ENCODE measurements around the gene KAT2A. TPM values are rescaled to one million over a fixed set of nuclear protein-coding genes. Genes with fewer than 3 reads are reported as not detected.
A peak's percentile ranks its signal among the peaks of the same experiment; 100 is the strongest.
"Not testable (repeated sequence)": the region's sequence is repeated elsewhere in the genome, so short reads cannot be mapped to it uniquely, and the experiment has no call there.

The KAT2A gene
- total and polyA plus RNA-seq, 12 donors: 16.0 to 671 (median 57.3) TPM

DNA sequence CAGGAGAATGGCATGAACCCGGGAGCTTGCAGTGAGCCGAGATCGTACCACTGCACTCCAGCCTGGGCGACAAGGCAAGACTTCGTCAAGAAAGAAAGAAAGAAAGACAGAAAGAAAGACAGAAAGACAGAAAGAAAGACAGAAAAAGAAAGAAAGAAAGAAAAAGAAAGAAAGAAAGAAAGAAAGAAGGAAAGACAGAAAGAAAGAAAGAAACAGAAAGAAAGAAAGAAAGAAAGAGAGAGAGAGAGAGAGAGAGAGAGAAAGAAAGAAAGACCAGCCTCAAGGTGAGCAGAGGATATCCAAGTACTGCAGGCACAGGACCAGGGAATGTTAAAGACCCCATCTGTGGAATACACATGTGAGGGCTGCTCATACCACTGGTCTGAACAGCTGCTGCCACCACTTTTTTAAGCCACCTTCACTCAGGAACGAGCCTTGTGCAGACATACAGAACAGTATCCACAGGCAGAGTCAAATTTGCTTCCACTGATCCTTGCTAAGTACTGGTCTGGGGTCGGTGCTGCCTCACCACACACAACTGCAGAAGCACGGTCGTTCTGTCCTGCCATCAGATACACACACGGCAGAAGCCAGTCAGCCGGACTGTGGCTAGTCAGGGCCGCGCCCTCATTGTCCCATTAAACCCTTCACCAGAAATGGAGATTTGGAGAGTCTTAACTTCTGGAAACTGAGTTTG lies 25.9 kb upstream of the KAT2A start:
- H3K4me1 ChIP-seq (replicated peaks in 1 of 2): peaks cover 13 to 52% of the 10 kb centered on the region in 2 donors
- H3K4me3 ChIP-seq: no peak overlapping the region
- H3K9me3 ChIP-seq (replicated peaks in 1 of 3): no peaks in the 10 kb centered on the region
- intact Hi-C loops (cut with DNase I): no loop called here
- no peak for TF ChIP-seq POLR2A (IDR thresholded peaks at IDR 0.05)
- TF ChIP-seq, protein P1, sequence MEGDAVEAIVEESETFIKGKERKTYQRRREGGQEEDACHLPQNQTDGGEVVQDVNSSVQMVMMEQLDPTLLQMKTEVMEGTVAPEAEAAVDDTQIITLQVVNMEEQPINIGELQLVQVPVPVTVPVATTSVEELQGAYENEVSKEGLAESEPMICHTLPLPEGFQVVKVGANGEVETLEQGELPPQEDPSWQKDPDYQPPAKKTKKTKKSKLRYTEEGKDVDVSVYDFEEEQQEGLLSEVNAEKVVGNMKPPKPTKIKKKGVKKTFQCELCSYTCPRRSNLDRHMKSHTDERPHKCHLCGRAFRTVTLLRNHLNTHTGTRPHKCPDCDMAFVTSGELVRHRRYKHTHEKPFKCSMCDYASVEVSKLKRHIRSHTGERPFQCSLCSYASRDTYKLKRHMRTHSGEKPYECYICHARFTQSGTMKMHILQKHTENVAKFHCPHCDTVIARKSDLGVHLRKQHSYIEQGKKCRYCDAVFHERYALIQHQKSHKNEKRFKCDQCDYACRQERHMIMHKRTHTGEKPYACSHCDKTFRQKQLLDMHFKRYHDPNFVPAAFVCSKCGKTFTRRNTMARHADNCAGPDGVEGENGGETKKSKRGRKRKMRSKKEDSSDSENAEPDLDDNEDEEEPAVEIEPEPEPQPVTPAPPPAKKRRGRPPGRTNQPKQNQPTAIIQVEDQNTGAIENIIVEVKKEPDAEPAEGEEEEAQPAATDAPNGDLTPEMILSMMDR (IDR thresholded peaks at IDR 0.05): no peak
- WGBS, 4 donors: 86 to 89% (median 86%) methylated on average over 10 to 13 of the region's 13 CpGs
- H3K27me3 ChIP-seq: no peaks in the 10 kb centered on the region
- no peak overlapping the region for H3K27ac ChIP-seq
- no peak for DNase-seq
- peaks cover 0 to 2% of the 10 kb centered on the region in 2 donors for H3K36me3 ChIP-seq (replicated peaks in 1 of 2)

DNA sequence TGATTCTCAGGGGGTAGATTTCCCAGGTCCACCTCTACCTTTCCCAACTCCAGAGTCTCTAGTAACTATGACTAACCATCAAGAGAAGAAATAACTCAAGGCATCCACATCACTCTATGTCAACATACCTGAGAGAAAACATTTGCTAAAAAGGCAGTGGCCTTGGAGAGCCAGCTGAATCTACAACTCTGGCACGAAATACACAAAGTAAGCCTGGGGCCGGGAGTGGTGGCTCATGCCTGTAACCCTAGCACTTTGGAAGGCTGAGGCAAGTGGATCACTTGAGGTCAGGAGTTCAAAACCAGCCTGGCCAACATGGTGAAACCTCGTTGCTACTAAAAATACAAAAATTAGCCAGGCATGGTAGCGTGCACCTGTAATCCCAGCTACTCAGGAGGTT lies 22.0 kb upstream of the KAT2A start:
- DNase-seq; H3K4me3 ChIP-seq; intact Hi-C loops (cut with DNase I); H3K9me3 ChIP-seq (replicated peaks in 1 of 3); H3K27me3 ChIP-seq: not testable (repeated sequence)
- H3K27ac ChIP-seq: peak overlapping the region in 3 of 5 donors; percentile 9 to 67 (median 41)
- H3K4me1 ChIP-seq (replicated peaks in 1 of 2): peaks cover 21 to 56% of the 10 kb centered on the region in 2 donors
- H3K36me3 ChIP-seq (replicated peaks in 1 of 2): peaks cover 0 to 10% of the 10 kb centered on the region in 2 donors
- 48 to 71% (median 66%) methylated on average over 4 of the region's 4 CpGs for WGBS, 4 donors

DNA sequence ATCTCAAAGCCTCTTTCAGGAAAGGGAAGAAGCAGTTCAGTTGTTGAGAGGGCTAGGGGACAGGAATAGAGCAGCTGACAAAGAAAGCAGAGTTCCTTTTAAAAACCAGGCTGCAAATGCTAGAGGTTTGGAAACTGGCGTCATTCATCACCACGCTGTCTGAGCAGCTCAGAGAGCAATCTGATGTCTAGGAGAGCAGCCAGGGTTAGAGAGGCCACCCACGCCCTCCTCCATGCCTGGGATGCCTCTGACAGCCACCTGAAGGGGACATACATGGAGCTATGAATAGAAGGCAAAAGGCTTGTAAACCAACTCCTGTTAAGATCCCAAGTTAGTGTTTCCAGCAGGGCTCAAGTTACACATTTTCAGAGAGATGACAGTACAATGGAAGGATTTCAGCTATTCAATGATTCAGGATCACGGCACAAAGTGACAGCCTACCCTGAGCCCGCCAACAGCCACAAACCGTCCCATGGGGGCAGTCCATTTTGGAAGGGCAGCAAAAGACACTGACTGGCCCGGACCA lies 21.3 kb upstream of the KAT2A start:
- no peak for DNase-seq
- intact Hi-C loops (cut with DNase I): no loop called here
- peaks cover 0 to 10% of the 10 kb centered on the region in 2 donors for H3K36me3 ChIP-seq (replicated peaks in 1 of 2)
- peaks cover 22 to 63% of the 10 kb centered on the region in 2 donors for H3K4me1 ChIP-seq (replicated peaks in 1 of 2)
- H3K27me3 ChIP-seq: no peaks in the 10 kb centered on the region
- no peaks in the 10 kb centered on the region for H3K9me3 ChIP-seq (replicated peaks in 1 of 3)
- H3K4me3 ChIP-seq: no peak overlapping the region
- peak overlapping the region in 3 of 5 donors; percentile 9 to 67 (median 41) for H3K27ac ChIP-seq
- WGBS, 4 donors: 57 to 71% (median 63%) methylated on average over 7 of the region's 7 CpGs
- TF ChIP-seq, protein P1 (IDR thresholded peaks at IDR 0.05): no peak
- no peak for TF ChIP-seq POLR2A (IDR thresholded peaks at IDR 0.05)

DNA sequence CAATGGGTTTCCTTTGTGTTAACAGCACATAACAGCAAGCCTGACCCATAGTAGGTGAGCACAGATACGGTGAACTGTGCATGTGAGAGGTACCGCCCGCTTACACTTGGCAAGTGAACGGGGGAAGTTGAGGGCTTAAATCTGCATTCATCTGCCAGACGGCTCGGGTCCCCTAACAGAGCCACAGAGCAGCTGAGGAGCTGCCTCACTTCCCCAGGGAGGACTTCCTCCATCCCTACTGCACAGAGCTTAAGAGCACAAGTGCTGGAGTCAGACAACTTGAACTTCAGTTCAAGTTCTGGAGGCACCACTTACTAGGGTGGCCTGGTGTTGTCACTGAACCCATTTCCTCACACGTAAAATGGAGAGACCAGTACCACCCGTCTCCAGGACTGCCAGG lies 20.2 kb upstream of the KAT2A start:
- Histone ChIP-seq H3K36me3 (replicated peaks in 1 of 2) (peaks cover 0 to 10% of the 10 kb centered on the region in 2 donors), H3K4me3 (no peak overlapping the region), H3K27ac (peak overlapping the region in 3 of 5 donors; percentile 9 to 41 (median 13)), H3K9me3 (replicated peaks in 1 of 3) (no peaks in the 10 kb centered on the region), H3K4me1 (replicated peaks in 1 of 2) (peaks cover 31 to 71% of the 10 kb centered on the region in 2 donors), H3K27me3 (no peaks in the 10 kb centered on the region)
- intact Hi-C loops (cut with DNase I): no loop called here
- no peak for DNase-seq
- WGBS, 4 donors: 65 to 71% (median 68%) methylated on average over 6 to 8 of the region's 8 CpGs
- TF ChIP-seq, protein P1 (IDR thresholded peaks at IDR 0.05): no peak
- no peak for TF ChIP-seq POLR2A (IDR thresholded peaks at IDR 0.05)

DNA sequence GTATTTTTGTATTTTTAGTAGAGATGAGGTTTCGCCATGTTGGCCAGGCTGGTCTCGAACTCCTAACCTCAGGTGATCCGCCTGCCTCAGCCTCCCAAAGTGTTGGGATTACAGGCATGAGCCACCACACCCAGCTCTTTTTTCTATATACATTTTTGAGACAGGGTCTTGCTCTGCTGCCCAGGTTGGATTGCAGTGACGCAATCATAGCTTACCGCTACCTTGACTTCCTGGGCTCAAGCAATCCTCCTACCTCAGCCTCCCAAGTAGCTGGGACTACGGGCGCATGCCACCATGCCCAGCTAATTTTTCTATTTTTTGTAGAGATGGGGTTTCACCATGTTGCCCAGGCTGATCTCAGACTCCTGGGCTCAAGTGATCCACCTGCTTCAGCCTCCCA lies 19.5 kb upstream of the KAT2A start:
- DNase-seq; H3K27me3 ChIP-seq; intact Hi-C loops (cut with DNase I); H3K9me3 ChIP-seq (replicated peaks in 1 of 3); H3K4me3 ChIP-seq: not testable (repeated sequence)
- Histone ChIP-seq H3K36me3 (replicated peaks in 1 of 2) (peaks cover 0 to 10% of the 10 kb centered on the region in 2 donors), H3K27ac (peak overlapping the region in 1 of 5 donors; percentile 9), H3K4me1 (replicated peaks in 1 of 2) (peaks cover 38 to 71% of the 10 kb centered on the region in 2 donors)
- 90 to 99% (median 94%) methylated on average over 7 of the region's 7 CpGs for WGBS, 4 donors

Data from adrenal gland (tissue), 12 donors.